ENCODE data around the gene MICU2. TPM values are rescaled to one million over a fixed set of nuclear protein-coding genes. Genes with fewer than 3 reads are reported as not detected.
"Not testable (repeated sequence)": the region's sequence is repeated elsewhere in the genome, so short reads cannot be mapped to it uniquely, and the experiment has no call there.

Gene MICU2
- total RNA-seq, 2 experiments from 2014 or later, result 34.6 to 35.1 TPM

DNA sequence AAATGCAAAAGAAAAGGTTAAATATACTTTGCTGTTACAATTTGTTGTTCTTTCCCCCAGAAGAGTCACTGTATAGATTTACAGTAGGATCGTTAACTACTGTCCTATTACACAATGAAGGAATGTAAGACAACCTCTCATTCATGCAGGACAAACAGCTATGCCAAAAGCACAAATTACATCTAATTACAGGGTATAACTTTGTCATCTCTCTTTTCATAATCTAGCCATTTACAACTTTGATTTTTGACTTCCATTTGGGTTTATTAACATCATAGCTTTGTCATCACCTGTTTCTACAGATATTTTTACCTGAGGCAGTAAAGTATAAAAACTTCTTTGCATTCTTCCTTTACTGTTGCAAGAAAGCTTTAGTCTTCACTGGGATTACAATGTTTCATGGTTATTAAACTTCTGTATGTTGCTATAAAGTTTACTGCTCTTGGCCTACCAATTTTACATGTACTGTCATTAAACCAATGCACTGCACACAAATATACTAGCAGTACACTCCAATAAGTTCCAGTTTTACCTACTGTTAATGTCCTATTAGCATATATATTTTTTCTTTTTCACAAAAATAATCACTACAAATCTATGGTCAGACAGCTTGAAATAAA lies 18.9 kb downstream of the MICU2 start:
- Mint-ChIP-seq H3K4me1 (peaks cover 26% of the 10 kb centered on the region), H3K9me3 (ENCODE audit: low read depth) (peaks cover 3% of the 10 kb centered on the region)
- ATAC-seq, result no peak

DNA sequence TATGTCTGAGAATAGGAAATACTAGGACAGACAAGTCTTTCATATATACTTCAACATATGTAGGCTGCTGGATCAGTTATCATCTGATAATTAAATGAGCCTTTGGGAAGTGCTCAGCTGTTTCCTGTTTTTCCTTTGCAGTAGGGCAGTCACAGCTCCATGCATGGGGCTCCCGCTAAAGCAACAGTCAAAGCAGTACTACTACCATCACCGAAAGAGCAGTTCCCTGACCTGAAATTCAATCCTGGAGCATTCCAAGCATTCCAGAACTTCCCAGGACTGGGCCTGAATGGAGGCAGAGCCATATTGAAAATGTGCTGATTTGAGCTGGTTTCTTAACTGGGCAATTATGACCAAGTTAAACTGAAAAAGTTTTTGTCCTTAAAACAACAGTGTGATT lies 20.5 kb downstream of the MICU2 start:
- ATAC-seq, result no peak
- Mint-ChIP-seq H3K4me3 (no peak overlapping the region), H3K27me3 (no peaks in the 10 kb centered on the region), H3K36me3 (peaks cover 29% of the 10 kb centered on the region), H3K27ac (no peak overlapping the region), H3K4me1 (peaks cover 32% of the 10 kb centered on the region), H3K9me3 (ENCODE audit: low read depth) (peaks cover 3% of the 10 kb centered on the region)
- CTCF ChIA-PET, result interaction anchor here (1.5 kb wide), 1 partner anchor 15 kb away, joined by 4 read pairs; no protein-coding TSS in a partner anchor
- DNase-seq, result no peak

More for the DNA sequence above, 18.9 kb downstream of the MICU2 start:
- Mint-ChIP-seq H3K36me3 (peaks cover 36% of the 10 kb centered on the region), H3K27me3 (no peaks in the 10 kb centered on the region), H3K27ac (no peak overlapping the region), H3K4me3 (no peak overlapping the region)
- DNase-seq, result no peak
- CTCF ChIA-PET, result interaction anchor here (1.7 kb wide), 1 partner anchor 27 kb away, joined by 4 read pairs; no protein-coding TSS in a partner anchor

GRCh38 chr13:21580736-21581135 lies 23.2 kb downstream of the MICU2 start:
- H3K9me3 Mint-ChIP-seq (ENCODE audit: low read depth), result peaks cover 3% of the 10 kb centered on the region
- H3K27ac Mint-ChIP-seq, result peak overlapping the region; percentile 83
- CTCF ChIA-PET, result interaction anchor here (4.4 kb wide), 1 partner anchor 24 kb away, joined by 20 read pairs; the partner anchor contains the start of gene MICU2
- peaks cover 44% of the 10 kb centered on the region for H3K4me1 Mint-ChIP-seq
- H3K4me3 Mint-ChIP-seq, result peak overlapping the region; percentile 39
- H3K27me3 Mint-ChIP-seq, result no peaks in the 10 kb centered on the region
- ATAC-seq (no peak), DNase-seq (no peak)
- H3K36me3 Mint-ChIP-seq, result peaks cover 26% of the 10 kb centered on the region

DNA sequence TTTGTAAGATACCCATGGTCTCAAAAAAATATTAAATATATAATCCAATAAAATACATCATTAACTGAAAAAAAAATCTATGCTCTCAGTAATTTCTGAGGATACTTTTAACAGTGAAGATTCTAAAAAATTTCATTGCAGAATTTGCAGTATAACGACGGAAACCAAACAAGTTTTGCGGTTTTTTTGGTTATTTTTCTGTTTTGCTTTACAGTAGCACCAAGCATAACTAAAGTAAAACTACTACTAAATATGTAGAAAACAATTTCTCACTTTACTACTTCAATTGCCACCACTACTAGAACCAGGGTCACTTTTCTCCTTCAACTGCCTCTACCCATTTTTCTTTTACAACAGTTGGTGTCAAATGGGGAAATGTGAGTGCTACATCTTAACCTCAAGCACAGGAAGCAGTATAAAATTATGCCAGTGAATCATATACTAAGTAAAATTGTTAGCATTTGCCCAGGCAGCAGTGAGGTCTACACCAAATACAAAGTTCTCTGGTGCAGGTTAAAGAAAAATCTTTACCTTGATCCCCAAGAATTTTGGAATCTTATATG lies 24.1 kb downstream of the MICU2 start:
- Mint-ChIP-seq H3K27me3 (no peaks in the 10 kb centered on the region), H3K9me3 (ENCODE audit: low read depth) (peaks cover 3% of the 10 kb centered on the region), H3K4me1 (peaks cover 44% of the 10 kb centered on the region), H3K27ac (peak overlapping the region; percentile 94), H3K4me3 (peak overlapping the region; percentile 62), H3K36me3 (peaks cover 25% of the 10 kb centered on the region)
- ATAC-seq (peak; percentile 92), DNase-seq (no peak)
- CTCF ChIA-PET, result interaction anchor here (1.3 to 4.4 kb wide), 2 partner anchors 21 to 24 kb away, joined by 3 to 20 read pairs; partner anchors contain the start of gene MICU2

DNA sequence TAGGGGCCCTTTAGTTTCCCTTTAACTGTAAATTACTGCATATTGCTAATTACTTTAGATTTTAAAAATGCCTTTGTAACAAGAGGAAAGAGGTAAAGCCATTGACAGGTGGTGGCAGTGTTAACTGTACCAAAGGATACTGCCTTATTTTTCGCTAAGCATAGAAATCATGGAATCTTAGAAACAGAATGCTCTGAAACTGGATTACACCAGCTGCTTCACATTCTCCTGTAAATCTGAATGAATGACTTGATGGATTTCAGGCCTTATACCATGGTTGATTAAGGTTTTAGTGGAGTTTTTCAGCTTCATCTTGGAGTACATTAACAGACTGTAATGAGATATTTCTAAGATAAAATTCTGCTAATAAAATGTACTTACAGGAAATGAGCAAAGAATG lies 25.2 kb downstream of the MICU2 start:
- Mint-ChIP-seq H3K9me3 (ENCODE audit: low read depth) (peaks cover 3% of the 10 kb centered on the region), H3K36me3 (peaks cover 22% of the 10 kb centered on the region), H3K4me3 (no peak overlapping the region), H3K27ac (peak overlapping the region; percentile 52), H3K27me3 (no peaks in the 10 kb centered on the region), H3K4me1 (peaks cover 44% of the 10 kb centered on the region)
- no peak for ATAC-seq
- CTCF ChIA-PET, result interaction anchor here (1.3 to 4.4 kb wide), 2 partner anchors 22 to 26 kb away, joined by 3 to 20 read pairs; partner anchors contain the start of gene MICU2
- no peak for DNase-seq

- no peaks in the 10 kb centered on the region for H3K9me3 Mint-ChIP-seq (ENCODE audit: low read depth)
- CTCF ChIA-PET, result no interaction called here
- no peak overlapping the region for H3K4me3 Mint-ChIP-seq
- ATAC-seq (no peak), DNase-seq (no peak)
- H3K4me1 Mint-ChIP-seq, result peaks cover 34% of the 10 kb centered on the region
- H3K27ac Mint-ChIP-seq, result no peak overlapping the region
- no peaks in the 10 kb centered on the region for H3K27me3 Mint-ChIP-seq
- peaks cover 8% of the 10 kb centered on the region for H3K36me3 Mint-ChIP-seq
Observed at GRCh38 chr13:21576426-21576825, 27.5 kb downstream of the MICU2 start.

- DNase-seq, result no peak
- Mint-ChIP-seq H3K9me3 (ENCODE audit: low read depth) (no peaks in the 10 kb centered on the region), H3K4me3 (no peak overlapping the region), H3K4me1 (peaks cover 17% of the 10 kb centered on the region), H3K36me3 (peaks cover 5% of the 10 kb centered on the region), H3K27me3 (no peaks in the 10 kb centered on the region), H3K27ac (no peak overlapping the region)
- CTCF ChIA-PET, result no interaction called here
- ATAC-seq, result no peak
Observed at GRCh38 chr13:21573920-21574712, 29.9 kb downstream of the MICU2 start.

- peaks cover 17% of the 10 kb centered on the region for H3K4me1 Mint-ChIP-seq
Observed at GRCh38 chr13:21569686-21570085, 34.3 kb downstream of the MICU2 start.

GRCh38 chr13:21568854-21569253 lies 35.1 kb downstream of the MICU2 start:
- no peaks in the 10 kb centered on the region for H3K9me3 Mint-ChIP-seq (ENCODE audit: low read depth)
- peaks cover 19% of the 10 kb centered on the region for H3K36me3 Mint-ChIP-seq
- no peaks in the 10 kb centered on the region for H3K27me3 Mint-ChIP-seq
- CTCF ChIA-PET, result interaction anchor here (0.9 kb wide), 1 partner anchor 11 kb away, joined by 3 read pairs; no protein-coding TSS in a partner anchor
- no peak for DNase-seq
- peaks cover 17% of the 10 kb centered on the region for H3K4me1 Mint-ChIP-seq
- H3K27ac Mint-ChIP-seq, result no peak overlapping the region
- H3K4me3 Mint-ChIP-seq, result no peak overlapping the region
- ATAC-seq, result no peak

More at GRCh38 chr13:21569686-21570085, 34.3 kb downstream of the MICU2 start:
- Mint-ChIP-seq H3K4me3 (no peak overlapping the region), H3K27ac (no peak overlapping the region), H3K36me3 (peaks cover 12% of the 10 kb centered on the region), H3K27me3 (no peaks in the 10 kb centered on the region), H3K9me3 (ENCODE audit: low read depth) (no peaks in the 10 kb centered on the region)
- CTCF ChIA-PET, result no interaction called here
- DNase-seq (no peak), ATAC-seq (no peak)

DNA sequence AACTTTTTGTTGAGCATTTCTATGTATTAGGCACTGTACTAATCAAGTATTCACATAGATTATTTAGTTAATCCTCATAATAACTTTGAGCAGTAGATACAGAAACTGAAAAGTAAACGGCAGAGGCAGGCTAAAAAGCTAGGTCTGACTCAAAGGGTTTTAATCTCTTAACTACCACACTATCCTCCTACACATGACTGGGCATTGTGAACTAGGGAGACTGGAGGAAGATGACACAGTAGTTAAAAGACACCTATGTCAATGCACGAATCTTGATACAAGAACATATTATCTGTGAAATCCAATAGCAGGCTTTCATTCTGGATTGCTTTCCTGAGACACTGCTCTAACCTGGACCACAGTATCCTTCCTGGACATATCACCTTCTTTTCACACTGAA lies 36.3 kb downstream of the MICU2 start:
- CTCF ChIA-PET, result interaction anchor here (0.7 to 1.6 kb wide), 2 partner anchors 9 to 91 kb away, joined by 3 to 4 read pairs; no protein-coding TSS in a partner anchor

GRCh38 chr13:21557995-21558394 lies 46.0 kb downstream of the MICU2 start:
- ATAC-seq (no peak), DNase-seq (peak; percentile 42)
- CTCF ChIA-PET, result interaction anchor here (0.7 to 1.7 kb wide), 10 partner anchors 10 to 615 kb away, joined by 3 to 4 read pairs (median 3); partner anchors contain the start of gene MICU2
- Mint-ChIP-seq H3K27ac (no peak overlapping the region), H3K9me3 (ENCODE audit: low read depth) (peaks cover 3% of the 10 kb centered on the region), H3K4me3 (no peak overlapping the region), H3K36me3 (peaks cover 33% of the 10 kb centered on the region), H3K4me1 (no peaks in the 10 kb centered on the region), H3K27me3 (no peaks in the 10 kb centered on the region)

More for the DNA sequence above, 36.3 kb downstream of the MICU2 start:
- H3K27me3 Mint-ChIP-seq, result no peaks in the 10 kb centered on the region
- peaks cover under 1% of the 10 kb centered on the region for H3K9me3 Mint-ChIP-seq (ENCODE audit: low read depth)
- H3K27ac Mint-ChIP-seq, result no peak overlapping the region
- peaks cover 28% of the 10 kb centered on the region for H3K36me3 Mint-ChIP-seq
- no peak for ATAC-seq
- no peak overlapping the region for H3K4me3 Mint-ChIP-seq
- peaks cover 17% of the 10 kb centered on the region for H3K4me1 Mint-ChIP-seq
- DNase-seq, result no peak

GRCh38 chr13:21556051-21556450 lies 47.9 kb downstream of the MICU2 start:
- Mint-ChIP-seq H3K27ac (no peak overlapping the region), H3K36me3 (peaks cover 26% of the 10 kb centered on the region), H3K27me3 (no peaks in the 10 kb centered on the region), H3K9me3 (ENCODE audit: low read depth) (no peaks in the 10 kb centered on the region), H3K4me1 (no peaks in the 10 kb centered on the region), H3K4me3 (no peak overlapping the region)
- ATAC-seq (no peak), DNase-seq (no peak)
- CTCF ChIA-PET, result no interaction called here

GRCh38 chr13:21553261-21553660 lies 50.7 kb downstream of the MICU2 start:
- H3K4me1 Mint-ChIP-seq; CTCF ChIA-PET; H3K27me3 Mint-ChIP-seq; H3K4me3 Mint-ChIP-seq; DNase-seq; ATAC-seq; H3K27ac Mint-ChIP-seq; H3K9me3 Mint-ChIP-seq (ENCODE audit: low read depth): not testable (repeated sequence)
- H3K36me3 Mint-ChIP-seq, result peaks cover 25% of the 10 kb centered on the region
